HG03520 (cell line): ENCODE results near the gene IL3RA.
"Not testable (repeated sequence)": the region's sequence is repeated elsewhere in the genome, so short reads cannot be mapped to it uniquely, and the experiment has no call there.

ENCODE experiments used
- ATAC-seq: cut with Tn5 transposase; IDR thresholded peaks from one replicate; pipeline ENCODE4 v1.9.1; 2021; ENCODE audit warnings: mild to moderate bottlenecking, moderate library complexity; ENCODE audit not compliant: unreplicated experiment

IL3RA gene

GRCh38 chrX:1421433-1422134 is 85.0 kb downstream of the IL3RA start:
- ATAC-seq, result no peak

- ATAC-seq, result no peak
Observed at GRCh38 chrX:1422135-1422465, 85.5 kb downstream of the IL3RA start.

GRCh38 chrX:1423215-1423614 is 86.6 kb downstream of the IL3RA start:
- ATAC-seq, result no peak

GRCh38 chrX:1424147-1424851 is 87.7 kb downstream of the IL3RA start:
- ATAC-seq, result no peak

- no peak for ATAC-seq
Observed at GRCh38 chrX:1425381-1425780, 88.8 kb downstream of the IL3RA start.

- not testable (repeated sequence) for ATAC-seq
Observed at GRCh38 chrX:1426321-1426720, 89.7 kb downstream of the IL3RA start.

- no peak for ATAC-seq
Observed at GRCh38 chrX:1427756-1428155, 91.2 kb downstream of the IL3RA start.

GRCh38 chrX:1430451-1430850 is 93.9 kb downstream of the IL3RA start:
- ATAC-seq, result no peak
